HEK293 (cell line): ENCODE measurements around the gene ZXDC.

ENCODE experiments used
- CTCF ChIA-PET: fragments of 350-600 bp; formaldehyde crosslinking; extraction: SDS; loops from one replicate; lab custom pipeline; 2021; ENCODE audit warnings: antibody characterized with exemption; lab: Yijun Ruan, JAX
- POLR2A ChIA-PET: fragments of 300-600 bp; formaldehyde crosslinking; extraction: SDS; loops from one replicate; lab custom pipeline; 2020; ENCODE audit warnings: antibody characterized with exemption, inconsistent platforms; lab: Yijun Ruan, JAX
- H3K27ac ChIP-seq: fragments of 200-500 bp; sonication (Bioruptor generic); 2 replicates; pipeline ENCODE4 v1.5.1; 2014; ENCODE audit warnings: low read depth, low read length, control low read depth, inconsistent platforms; ENCODE audit errors: extremely low read depth
- H3K36me3 ChIP-seq, 2 experiments: fragments of 200-500 bp in 1 of 2; sonication (Bioruptor generic) in 1 of 2; 1 replicate in 1 of 2; 2 replicates in 1 of 2; pipeline ENCODE4 v1.5.1; 2014 to 2017; ENCODE audit warnings: inconsistent platforms in 2 of 2, low read length in 2 of 2; ENCODE audit not compliant: control insufficient read depth in 2 of 2, insufficient read depth in 1 of 2
- H3K4me1 ChIP-seq: fragments of 200-500 bp; sonication (Bioruptor generic); 2 replicates; pipeline ENCODE4 v1.5.1; 2014; ENCODE audit warnings: mild to moderate bottlenecking, low read length, inconsistent platforms; ENCODE audit not compliant: control insufficient read depth, insufficient read depth
- H3K4me3 ChIP-seq: 2 replicates; pipeline ENCODE4 v1.5.1; 2011; ENCODE audit warnings: low read depth, mild to moderate bottlenecking, control low read depth, low read length, moderate library complexity
- H3K9me3 ChIP-seq: fragments of 200-500 bp; sonication (Bioruptor generic); 2 replicates; pipeline ENCODE4 v1.5.1; 2014; ENCODE audit warnings: low read depth, low read length, inconsistent platforms; ENCODE audit not compliant: control insufficient read depth, insufficient read depth
- GLI4 ChIP-seq: fragments of 450-650 bp; formaldehyde crosslinking; IDR thresholded peaks from 2 replicates; pipeline ENCODE4 v1.5.1; 2016; ENCODE audit warnings: missing biosample characterization, missing genetic modification characterization
- IKZF3 ChIP-seq: fragments of 450-650 bp; IDR thresholded peaks from 2 replicates; pipeline ENCODE4 v1.5.0; 2018; ENCODE audit warnings: missing biosample characterization, mild to moderate bottlenecking, missing genetic modification characterization, moderate library complexity
- KLF16 ChIP-seq: fragments of 450-650 bp; formaldehyde crosslinking; IDR thresholded peaks from 2 replicates; pipeline ENCODE4 v1.5.1; 2017; ENCODE audit warnings: missing biosample characterization, missing genetic modification characterization
- MEIS1 ChIP-seq: sonication (generic); formaldehyde crosslinking; IDR thresholded peaks from 2 replicates; pipeline ENCODE4 v1.8.1; 2022; ENCODE audit warnings: missing genetic modification reagents, mild to moderate bottlenecking, borderline replicate concordance
- OVOL3 ChIP-seq: fragments of 450-650 bp; formaldehyde crosslinking; IDR thresholded peaks from 2 replicates; pipeline ENCODE4 v1.5.1; 2016; ENCODE audit warnings: missing biosample characterization, missing genetic modification characterization
- SETDB1 ChIP-seq: IDR thresholded peaks from one replicate; pipeline ENCODE4 v1.6.1; 2017; ENCODE audit warnings: mild to moderate bottlenecking, low read length, moderate library complexity, mixed read lengths; ENCODE audit not compliant: insufficient read length
- SP3 ChIP-seq: fragments of 450-650 bp; formaldehyde crosslinking; IDR thresholded peaks from 2 replicates; pipeline ENCODE4 v1.5.1; 2016; ENCODE audit warnings: missing biosample characterization, missing genetic modification characterization
- ZFHX2 ChIP-seq: fragments of 450-650 bp; formaldehyde crosslinking; conservative IDR thresholded peaks from 2 replicates; pipeline ENCODE4 v1.5.1; 2016; ENCODE audit warnings: missing biosample characterization, missing genetic modification characterization
- ZNF146 ChIP-seq: fragments of 450-650 bp; formaldehyde crosslinking; IDR thresholded peaks from 2 replicates; pipeline ENCODE4 v1.5.1; 2016; ENCODE audit warnings: missing biosample characterization, missing genetic modification characterization
- ZNF148 ChIP-seq: fragments of 450-650 bp; formaldehyde crosslinking; IDR thresholded peaks from 2 replicates; pipeline ENCODE4 v1.5.0; 2017; ENCODE audit warnings: missing biosample characterization, missing genetic modification characterization, borderline replicate concordance
- ZNF202 ChIP-seq: fragments of 450-650 bp; formaldehyde crosslinking; IDR thresholded peaks from 2 replicates; pipeline ENCODE4 v1.5.1; 2016; ENCODE audit warnings: missing biosample characterization, missing genetic modification characterization, borderline replicate concordance
- ZNF221 ChIP-seq: fragments of 450-650 bp; formaldehyde crosslinking; IDR thresholded peaks from 2 replicates; pipeline ENCODE4 v1.5.1; 2017; ENCODE audit warnings: missing biosample characterization, missing genetic modification characterization, borderline replicate concordance
- ZNF23 ChIP-seq: fragments of 450-650 bp; formaldehyde crosslinking; IDR thresholded peaks from 2 replicates; pipeline ENCODE4 v1.5.1; 2016; ENCODE audit warnings: missing biosample characterization, missing genetic modification characterization, borderline replicate concordance
- ZNF416 ChIP-seq: fragments of 450-650 bp; formaldehyde crosslinking; IDR thresholded peaks from 2 replicates; pipeline ENCODE4 v1.5.1; 2016; ENCODE audit warnings: missing biosample characterization, missing genetic modification characterization
- ZNF426 ChIP-seq: fragments of 450-650 bp; formaldehyde crosslinking; IDR thresholded peaks from 2 replicates; pipeline ENCODE4 v1.5.1; 2017; ENCODE audit warnings: missing biosample characterization, missing genetic modification characterization, mild to moderate bottlenecking, inconsistent platforms, moderate library complexity
- ZNF501 ChIP-seq: fragments of 450-650 bp; formaldehyde crosslinking; IDR thresholded peaks from 2 replicates; pipeline ENCODE4 v1.5.1; 2016; ENCODE audit warnings: missing biosample characterization, missing genetic modification characterization
- ZNF510 ChIP-seq: fragments of 450-650 bp; formaldehyde crosslinking; IDR thresholded peaks from 2 replicates; pipeline ENCODE4 v1.5.1; 2018; ENCODE audit warnings: mild to moderate bottlenecking, missing genetic modification characterization, missing biosample characterization; ENCODE audit not compliant: insufficient replicate concordance
- ZNF544 ChIP-seq: fragments of 450-650 bp; formaldehyde crosslinking; IDR thresholded peaks from 2 replicates; pipeline ENCODE4 v1.5.0; 2017; ENCODE audit warnings: missing biosample characterization, missing genetic modification characterization
- ZNF560 ChIP-seq: fragments of 450-650 bp; formaldehyde crosslinking; IDR thresholded peaks from 2 replicates; pipeline ENCODE4 v1.5.1; 2017; ENCODE audit warnings: missing biosample characterization, missing genetic modification characterization, borderline replicate concordance
- ZNF571 ChIP-seq: fragments of 450-650 bp; formaldehyde crosslinking; IDR thresholded peaks from 2 replicates; pipeline ENCODE4 v1.5.0; 2017; ENCODE audit warnings: missing biosample characterization, missing genetic modification characterization
- ZNF624 ChIP-seq: fragments of 450-650 bp; formaldehyde crosslinking; IDR thresholded peaks from 2 replicates; pipeline ENCODE4 v1.5.1; 2017; ENCODE audit warnings: missing biosample characterization, missing genetic modification characterization
- ZNF747 ChIP-seq: fragments of 450-650 bp; formaldehyde crosslinking; IDR thresholded peaks from 2 replicates; pipeline ENCODE4 v1.5.1; 2016; ENCODE audit warnings: missing biosample characterization, missing genetic modification characterization
- ZSCAN23 ChIP-seq: fragments of 450-650 bp; formaldehyde crosslinking; IDR thresholded peaks from 2 replicates; pipeline ENCODE4 v1.5.1; 2016; ENCODE audit warnings: missing biosample characterization, missing genetic modification characterization
- TF ChIP-seq, protein P1 (sequence below): fragments of 450-650 bp; formaldehyde crosslinking; optimal IDR thresholded peaks from 2 replicates; pipeline ENCODE3; 2016; ENCODE audit warnings: missing biosample characterization, mild to moderate bottlenecking, missing genetic modification characterization
- TF ChIP-seq, protein P2 (sequence below): fragments of 450-650 bp; formaldehyde crosslinking; IDR thresholded peaks from 2 replicates; pipeline ENCODE4 v1.5.1; 2016; ENCODE audit warnings: missing biosample characterization, missing genetic modification characterization

Gene ZXDC

DNA sequence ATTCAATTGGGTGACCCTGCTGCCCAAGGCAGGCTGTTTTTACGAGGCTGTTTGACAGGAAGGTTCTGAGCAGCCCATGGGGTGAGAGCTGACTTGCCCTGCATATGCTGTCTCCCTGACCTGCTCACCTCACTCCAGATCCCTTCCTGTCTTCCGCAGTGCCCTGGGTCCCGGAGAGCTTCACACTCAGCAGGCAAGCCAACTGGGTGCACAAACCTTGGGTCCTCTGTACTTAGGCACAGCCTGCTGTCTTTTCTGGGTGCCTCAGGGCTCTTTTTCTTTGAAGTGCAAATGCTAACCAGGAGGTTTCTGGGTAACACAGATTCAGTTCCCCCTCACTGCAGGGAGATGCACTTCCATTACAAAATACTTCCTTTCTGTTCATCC is 32.8 kb downstream of the ZXDC start:
- Histone ChIP-seq H3K4me3 (no peak overlapping the region), H3K27ac (no peak overlapping the region), H3K36me3 (peaks cover 0 to 72% of the 10 kb centered on the region in 2 experiments; a peak in 1 of 3 replicates), H3K9me3 (no peaks in the 10 kb centered on the region), H3K4me1 (no peaks in the 10 kb centered on the region)
- CTCF ChIA-PET: no interaction called here
- TF ChIP-seq ZNF146 (no peak), SP3 (no peak), ZFHX2 (tag by site-specific recombination) (no peak)
- POLR2A ChIA-PET: no interaction called here

DNA sequence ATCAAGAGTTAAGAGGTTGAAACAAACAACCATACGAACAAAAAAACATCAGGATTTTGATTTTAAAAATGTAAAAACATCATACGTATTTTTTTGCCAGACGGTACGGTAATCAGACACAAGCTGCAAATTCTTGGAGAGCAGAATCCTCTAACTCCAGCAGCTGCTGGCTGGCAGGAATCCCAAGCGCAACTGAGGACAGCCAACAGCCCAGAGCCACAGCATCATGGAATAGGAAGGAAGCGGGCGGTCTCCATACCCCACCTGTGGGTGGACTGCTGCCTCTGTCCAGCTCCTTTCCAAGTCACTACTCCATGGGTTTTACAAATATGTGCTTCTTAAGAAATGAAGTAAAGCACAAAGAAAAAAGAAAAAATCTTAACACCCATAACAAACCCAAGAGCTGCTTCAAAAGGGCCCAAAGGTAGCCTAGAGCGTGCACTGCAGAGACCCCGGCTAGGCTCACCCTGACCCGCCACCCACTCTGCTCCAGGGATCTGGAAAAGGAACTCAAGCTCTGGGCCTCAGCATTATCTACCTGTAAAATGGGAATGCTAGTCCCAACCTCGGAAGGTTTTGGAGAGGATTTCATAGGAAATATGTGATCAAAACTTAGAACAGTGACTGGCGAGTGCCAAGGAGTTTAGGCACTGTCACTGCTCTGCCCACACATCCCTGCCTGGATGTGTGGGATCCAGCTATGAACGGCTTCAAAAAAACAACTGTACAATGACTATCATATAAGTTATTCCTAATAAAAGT is 33.4 kb downstream of the ZXDC start:
- Histone ChIP-seq H3K36me3 (peaks cover 0 to 73% of the 10 kb centered on the region in 2 experiments; a peak in 1 of 3 replicates), H3K4me3 (no peak overlapping the region), H3K4me1 (no peaks in the 10 kb centered on the region), H3K9me3 (no peaks in the 10 kb centered on the region), H3K27ac (no peak overlapping the region)
- no peak for TF ChIP-seq GLI4 (tag by site-specific recombination)
- TF ChIP-seq ZNF202 (tag by site-specific recombination): no peak
- no peak for TF ChIP-seq OVOL3 (tag by site-specific recombination)
- no peak for TF ChIP-seq ZNF148 (tag by site-specific recombination)
- ChIA-PET CTCF (no interaction called here), POLR2A (interaction anchor here (0.6 kb wide), 1 partner anchor 13 kb away, joined by 3 read pairs; no protein-coding TSS in a partner anchor)

DNA sequence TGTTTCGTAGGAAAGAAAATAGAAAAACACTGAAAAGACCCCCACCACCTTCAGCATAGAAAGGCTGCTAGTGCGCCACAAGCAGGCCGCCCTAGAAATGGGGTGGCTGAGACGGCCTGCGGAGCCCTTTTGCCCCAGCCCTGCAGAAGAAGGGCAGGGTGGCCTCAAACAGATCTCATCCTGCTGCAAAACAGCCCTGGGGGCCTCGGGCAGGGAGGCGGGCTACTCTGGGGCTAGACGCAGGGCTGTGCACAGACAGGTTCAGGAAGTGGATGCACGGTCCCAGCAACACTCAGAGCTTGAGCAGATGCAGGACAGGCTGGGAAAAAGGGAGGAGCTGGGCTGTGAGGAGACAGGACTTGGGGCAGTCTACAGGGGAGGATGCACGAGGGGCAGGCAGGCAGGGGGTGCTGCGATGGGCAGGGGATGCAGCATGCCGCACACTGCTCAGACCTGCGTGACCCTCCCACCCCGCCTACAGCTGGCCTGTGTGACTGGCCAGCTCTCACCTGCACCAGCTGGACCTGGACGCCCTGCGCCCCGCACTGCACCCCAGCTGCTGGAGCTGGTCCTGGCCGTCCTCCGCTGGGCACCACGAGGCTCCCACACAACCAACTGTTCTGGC is 34.3 kb downstream of the ZXDC start:
- CTCF ChIA-PET: no interaction called here
- POLR2A ChIA-PET: no interaction called here
- Histone ChIP-seq H3K4me1 (no peaks in the 10 kb centered on the region), H3K27ac (no peak overlapping the region), H3K4me3 (no peak overlapping the region), H3K9me3 (no peaks in the 10 kb centered on the region), H3K36me3 (peaks cover 0 to 79% of the 10 kb centered on the region in 2 experiments; a peak in 1 of 3 replicates)
- no peak for TF ChIP-seq ZNF560 (tag by site-specific recombination)
- TF ChIP-seq SP3: no peak
- TF ChIP-seq SETDB1: no peak
- no peak for TF ChIP-seq IKZF3 (tag by site-specific recombination)
- no peak for TF ChIP-seq ZNF221 (tag by site-specific recombination)
- no peak for TF ChIP-seq ZNF571
- TF ChIP-seq, protein P1, sequence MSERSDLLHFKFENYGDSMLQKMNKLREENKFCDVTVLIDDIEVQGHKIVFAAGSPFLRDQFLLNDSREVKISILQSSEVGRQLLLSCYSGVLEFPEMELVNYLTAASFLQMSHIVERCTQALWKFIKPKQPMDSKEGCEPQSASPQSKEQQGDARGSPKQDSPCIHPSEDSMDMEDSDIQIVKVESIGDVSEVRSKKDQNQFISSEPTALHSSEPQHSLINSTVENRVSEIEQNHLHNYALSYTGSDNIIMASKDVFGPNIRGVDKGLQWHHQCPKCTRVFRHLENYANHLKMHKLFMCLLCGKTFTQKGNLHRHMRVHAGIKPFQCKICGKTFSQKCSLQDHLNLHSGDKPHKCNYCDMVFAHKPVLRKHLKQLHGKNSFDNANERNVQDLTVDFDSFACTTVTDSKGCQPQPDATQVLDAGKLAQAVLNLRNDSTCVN: no peak
- no peak for TF ChIP-seq ZNF426 (tag by site-specific recombination)
- TF ChIP-seq ZNF501 (tag by site-specific recombination): no peak
- TF ChIP-seq ZNF23 (tag by site-specific recombination): no peak
- no peak for TF ChIP-seq ZNF510
- TF ChIP-seq KLF16 (tag by site-specific recombination): no peak
- TF ChIP-seq ZNF624 (tag by site-specific recombination): no peak
- TF ChIP-seq MEIS1 (CRISPR knock-in tag): no peak
- TF ChIP-seq ZNF747 (tag by site-specific recombination): no peak
- TF ChIP-seq ZNF416 (tag by site-specific recombination): no peak
- no peak for TF ChIP-seq ZNF544
- TF ChIP-seq, protein P2, sequence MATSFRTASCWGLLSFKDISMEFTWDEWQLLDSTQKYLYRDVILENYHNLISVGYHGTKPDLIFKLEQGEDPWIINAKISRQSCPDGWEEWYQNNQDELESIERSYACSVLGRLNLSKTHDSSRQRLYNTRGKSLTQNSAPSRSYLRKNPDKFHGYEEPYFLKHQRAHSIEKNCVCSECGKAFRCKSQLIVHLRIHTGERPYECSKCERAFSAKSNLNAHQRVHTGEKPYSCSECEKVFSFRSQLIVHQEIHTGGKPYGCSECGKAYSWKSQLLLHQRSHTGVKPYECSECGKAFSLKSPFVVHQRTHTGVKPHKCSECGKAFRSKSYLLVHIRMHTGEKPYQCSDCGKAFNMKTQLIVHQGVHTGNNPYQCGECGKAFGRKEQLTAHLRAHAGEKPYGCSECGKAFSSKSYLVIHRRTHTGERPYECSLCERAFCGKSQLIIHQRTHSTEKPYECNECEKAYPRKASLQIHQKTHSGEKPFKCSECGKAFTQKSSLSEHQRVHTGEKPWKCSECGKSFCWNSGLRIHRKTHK (tag by site-specific recombination): no peak
- TF ChIP-seq ZSCAN23 (tag by site-specific recombination): no peak
